Epithelial cell of alveolus of lung (primary cell): ENCODE data around the gene GALNT4. TPM values are rescaled to one million over a fixed set of nuclear protein-coding genes. Genes with fewer than 3 reads are reported as not detected.

Source experiments
- total RNA-seq: library from RNA; depleted of rRNA; stranded (reverse); fragments of >200 nt; gene quantifications from 2 replicates; pipeline ENCODE4 v1.2.1, GENCODE V29; 2015

Gene GALNT4
- total RNA-seq: 7.4 and 13.4 TPM in 2 replicates

DNA sequence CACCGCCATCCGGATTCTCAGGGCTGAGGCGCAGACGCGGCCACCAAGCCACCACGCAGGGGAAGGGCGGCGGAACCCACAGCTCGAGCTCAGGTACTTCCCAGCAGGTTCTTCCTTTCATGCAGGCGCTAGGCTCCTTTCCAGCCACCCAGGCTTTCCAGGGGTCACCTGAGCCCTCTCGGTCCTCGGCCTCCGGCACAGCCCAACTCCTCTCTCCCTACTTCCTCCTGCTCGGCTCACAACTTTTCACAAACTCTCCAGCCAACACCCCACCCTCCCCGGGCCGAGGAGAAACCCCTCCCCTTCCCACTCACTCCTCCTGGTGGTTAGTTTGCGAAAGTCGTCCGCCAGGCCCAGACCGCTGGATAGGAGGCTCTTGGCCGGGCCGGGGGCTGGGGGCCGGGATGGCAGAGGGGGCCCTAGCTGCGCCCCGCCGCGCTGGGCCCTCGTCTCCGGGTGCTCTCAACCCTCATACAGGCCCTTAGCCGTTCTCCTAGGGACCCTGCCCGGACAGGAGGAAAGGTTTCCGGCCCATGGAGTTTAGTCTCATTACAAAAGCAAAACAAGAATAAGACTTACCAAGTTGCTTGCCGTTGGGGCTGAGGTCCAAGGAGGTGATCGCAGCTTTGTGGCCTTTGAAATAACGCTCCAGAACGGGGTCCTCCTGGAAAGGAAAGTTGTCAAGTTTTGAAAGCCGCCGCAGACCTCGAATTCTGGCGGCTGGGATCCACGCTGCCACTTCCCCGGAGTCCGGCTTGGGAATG lies at the start of gene GALNT4:
TSS of gene GALNT4 (minus strand) at position 256 of the 764 bp plus-strand sequence. CDS start at position 9, 247 bp downstream.

GRCh38 chr12:89525824-89526770 lies 1.5 kb upstream of the GALNT4 start, which contains the start of gene POC1B:
POC1B (minus strand) TSS chr12:89526047; CDS start chr12:89525895, 152 bp downstream.

Other genes with a start within 250 kb of the GALNT4 start
- gene DUSP6, start 172.3 kb downstream of the GALNT4 start, total RNA-seq: 25.2 and 93.9 TPM in 2 replicates
- 16.2 and 16.4 TPM in 2 replicates for gene POC1B, start 1.3 kb upstream of the GALNT4 start, total RNA-seq
- gene ATP2B1, start 184.0 kb upstream of the GALNT4 start, total RNA-seq: 46.8 and 65.4 TPM in 2 replicates